BE2C (cell line): Measurements from ENCODE around the gene PLCD1.

Experiments used
- DNase-seq: peaks from one replicate; pipeline ENCODE4 v3.0.0-alpha.2; 2020
- H3K27me3 ChIP-seq: fragments of 250-450 bp; sonication (Bioruptor Pico); 2 replicates; pipeline ENCODE4 v1.5.1; 2020; ENCODE audit warnings: mild to moderate bottlenecking
- H3K36me3 ChIP-seq: fragments of 250-450 bp; sonication (Bioruptor Pico); 2 replicates; pipeline ENCODE4 v1.5.1; 2020; ENCODE audit warnings: mild to moderate bottlenecking
- H3K4me1 ChIP-seq: fragments of 250-450 bp; sonication (Bioruptor Pico); 2 replicates; pipeline ENCODE4 v1.5.1; 2020
- H3K4me3 ChIP-seq: 2 replicates; pipeline ENCODE4 v1.5.1; 2011; ENCODE audit warnings: low read depth, low read length
- H3K9me3 ChIP-seq: fragments of 250-450 bp; sonication (Bioruptor Pico); 2 replicates; pipeline ENCODE4 v1.5.1; 2020
- CTCF ChIP-seq: IDR thresholded peaks from 2 replicates; pipeline ENCODE4 v1.5.1; 2012; ENCODE audit warnings: mild to moderate bottlenecking, low read depth, low read length

The PLCD1 gene

GRCh38 chr3:38005076-38006020 lies 24.1 kb downstream of the PLCD1 start:
- H3K4me1 ChIP-seq = no peaks in the 10 kb centered on the region
- no peaks in the 10 kb centered on the region for H3K36me3 ChIP-seq
- DNase-seq = no peak
- no peak for TF ChIP-seq CTCF
- H3K4me3 ChIP-seq = no peak overlapping the region
- no peaks in the 10 kb centered on the region for H3K27me3 ChIP-seq
- H3K9me3 ChIP-seq = no peaks in the 10 kb centered on the region

GRCh38 chr3:38004415-38005075 lies 24.9 kb downstream of the PLCD1 start:
- no peaks in the 10 kb centered on the region for H3K4me1 ChIP-seq
- H3K9me3 ChIP-seq = no peaks in the 10 kb centered on the region
- peak; percentile 64 for DNase-seq
- no peaks in the 10 kb centered on the region for H3K36me3 ChIP-seq
- no peak overlapping the region for H3K4me3 ChIP-seq
- TF ChIP-seq CTCF = peak; percentile 66
- H3K27me3 ChIP-seq = no peaks in the 10 kb centered on the region

- H3K4me1 ChIP-seq = no peaks in the 10 kb centered on the region
- H3K27me3 ChIP-seq = no peaks in the 10 kb centered on the region
- TF ChIP-seq CTCF = no peak
- H3K4me3 ChIP-seq = no peak overlapping the region
- DNase-seq = no peak
- no peaks in the 10 kb centered on the region for H3K36me3 ChIP-seq
- no peaks in the 10 kb centered on the region for H3K9me3 ChIP-seq
These were observed 25.5 kb downstream of the PLCD1 start for GRCh38 chr3:38003817-38004414.

- H3K9me3 ChIP-seq = no peaks in the 10 kb centered on the region
- TF ChIP-seq CTCF = peak; percentile 63
- peak; percentile 45 for DNase-seq
These were observed 26.0 kb downstream of the PLCD1 start for GRCh38 chr3:38003371-38003816.

GRCh38 chr3:38002940-38003339 lies 26.5 kb downstream of the PLCD1 start:
- no peak for TF ChIP-seq CTCF
- no peaks in the 10 kb centered on the region for H3K36me3 ChIP-seq

More at GRCh38 chr3:38003371-38003816, 26.0 kb downstream of the PLCD1 start:
- Histone ChIP-seq H3K4me1 (no peaks in the 10 kb centered on the region), H3K36me3 (no peaks in the 10 kb centered on the region), H3K4me3 (no peak overlapping the region), H3K27me3 (no peaks in the 10 kb centered on the region)

More at GRCh38 chr3:38002940-38003339, 26.5 kb downstream of the PLCD1 start:
- Histone ChIP-seq H3K4me1 (no peaks in the 10 kb centered on the region), H3K9me3 (no peaks in the 10 kb centered on the region), H3K4me3 (no peak overlapping the region), H3K27me3 (no peaks in the 10 kb centered on the region)
- DNase-seq = no peak
